HPDE6-E6E7 (cell line): Measurements from ENCODE around the gene TP63.
A peak's percentile ranks its signal among the peaks of the same experiment; 100 is the strongest.

Experiments
- DNase-seq: peaks from one replicate; pipeline ENCODE4 v3.0.0; 2011; ENCODE audit warnings: missing footprints; ENCODE audit errors: extremely low spot score

TP63 gene

GRCh38 chr3:189860296-189860695, 229.1 kb downstream of the TP63 start:
- no peak for DNase-seq

GRCh38 chr3:189862385-189862998, 231.3 kb downstream of the TP63 start:
- DNase-seq, result no peak

- DNase-seq, result no peak
These were observed 231.8 kb downstream of the TP63 start for GRCh38 chr3:189863031-189863430.

GRCh38 chr3:189868061-189868460, 236.9 kb downstream of the TP63 start:
- no peak for DNase-seq

GRCh38 chr3:189869165-189869564, 238.0 kb downstream of the TP63 start:
- DNase-seq, result no peak

GRCh38 chr3:189871418-189871817, 240.2 kb downstream of the TP63 start:
- no peak for DNase-seq

GRCh38 chr3:189883113-189883753, 252.0 kb downstream of the TP63 start:
- no peak for DNase-seq

- DNase-seq, result no peak
These were observed 259.3 kb downstream of the TP63 start for GRCh38 chr3:189890496-189890895.

- no peak for DNase-seq
These were observed 265.3 kb downstream of the TP63 start for GRCh38 chr3:189896533-189896932.

GRCh38 chr3:189897406-189897805, 266.2 kb downstream of the TP63 start:
- no peak for DNase-seq

GRCh38 chr3:189898559-189899153, 267.5 kb downstream of the TP63 start:
- DNase-seq, result no peak

- no peak for DNase-seq
These were observed 268.0 kb downstream of the TP63 start for GRCh38 chr3:189899186-189899585.

- no peak for DNase-seq
These were observed 269.4 kb downstream of the TP63 start for GRCh38 chr3:189900578-189900977.

- DNase-seq, result no peak
These were observed 270.3 kb downstream of the TP63 start for GRCh38 chr3:189901481-189901880.

- no peak for DNase-seq
These were observed 271.3 kb downstream of the TP63 start for GRCh38 chr3:189902230-189903186.

GRCh38 chr3:189903562-189904250, 272.5 kb downstream of the TP63 start:
- no peak for DNase-seq

- no peak for DNase-seq
These were observed 276.6 kb downstream of the TP63 start for GRCh38 chr3:189907803-189908202.

GRCh38 chr3:189908646-189909045, 277.5 kb downstream of the TP63 start:
- DNase-seq, result peak; percentile 57

GRCh38 chr3:189909139-189909538, 277.9 kb downstream of the TP63 start:
- DNase-seq, result no peak

GRCh38 chr3:189909573-189909972, 278.4 kb downstream of the TP63 start:
- DNase-seq, result peak; percentile 76

- no peak for DNase-seq
These were observed 279.8 kb downstream of the TP63 start for GRCh38 chr3:189911001-189911400.

GRCh38 chr3:189914799-189915198, 283.6 kb downstream of the TP63 start:
- peak; percentile 65 for DNase-seq
